Right ventricle myocardium inferior (tissue), 1 donor: ENCODE measurements around the gene REV1. TPM values are rescaled to one million over a fixed set of nuclear protein-coding genes. Genes with fewer than 3 reads are reported as not detected.
"Not testable (repeated sequence)": the region's sequence is repeated elsewhere in the genome, so short reads cannot be mapped to it uniquely, and the experiment has no call there.

Experiments used
- ATAC-seq: fragments of 200-7000 bp; cut with Tn5 transposase; one replicate; pipeline ENCODE4 v1.9.1; 2020; ENCODE audit warnings: mild to moderate bottlenecking, moderate library complexity
- DNase-seq: peaks from one replicate; pipeline ENCODE4 v3.0.0; 2021; ENCODE audit errors: missing footprints
- intact Hi-C: fragments of 100-400 bp; cut with DNase I; formaldehyde crosslinking; loops from one replicate; pipeline ENCODE4 v1.11.0; 2022
- total RNA-seq: library from RNA; stranded (reverse); fragmentation: NEBNext Ultra II Directional; extraction: Animal tissue kit (Norgen Biotek cat#: 25700); gene quantifications from one replicate; pipeline ENCODE4 v1.2.1, GENCODE V29; 2021
- donor health status: DM: no; HTN: yes; CAD: no; lungs with severe emphysema.

Gene REV1
- total RNA-seq, 1 donor from 2014 or later = 49.8 TPM

DNA sequence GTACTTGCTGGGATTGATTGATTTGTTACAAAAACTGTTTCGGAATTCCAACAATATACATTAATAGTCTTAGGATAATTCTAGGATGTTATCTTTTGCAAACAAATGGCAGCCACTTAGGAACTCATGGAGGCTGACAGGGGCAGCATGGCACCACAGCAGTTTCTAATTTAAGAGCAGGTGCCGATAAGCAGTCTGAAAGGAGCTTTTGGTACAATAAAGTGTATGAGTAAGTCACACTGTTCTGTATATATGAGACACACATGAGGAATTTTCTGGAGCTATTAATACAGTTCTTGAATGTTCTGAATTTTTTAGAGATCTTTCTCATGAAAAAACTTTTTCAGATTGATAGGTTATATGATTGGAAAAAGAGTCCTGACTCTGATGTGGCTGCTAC lies 100.4 kb downstream of the REV1 start:
- ATAC-seq (peak; percentile 69), DNase-seq (no peak)
- intact Hi-C loops = no loop called here

DNA sequence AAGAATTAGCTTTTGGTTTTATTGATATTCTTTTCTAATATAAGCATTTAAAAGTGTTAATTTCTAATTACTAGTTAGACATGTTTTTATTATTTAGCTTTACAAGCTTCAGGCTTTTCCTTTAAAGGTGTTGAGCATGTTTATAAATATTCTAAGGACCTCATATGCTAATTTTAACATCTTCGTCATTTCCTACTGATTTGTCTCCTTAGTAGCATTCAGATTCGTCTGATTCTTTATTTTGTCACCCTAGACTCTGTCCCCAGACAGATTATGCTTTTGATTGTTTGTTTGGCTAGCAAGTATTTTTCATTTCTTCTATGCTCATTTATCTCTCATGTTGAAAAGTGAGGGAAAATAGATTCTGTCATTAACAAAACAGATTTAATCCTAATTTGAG lies 100.9 kb downstream of the REV1 start:
- ATAC-seq (no peak), DNase-seq (no peak)
- intact Hi-C loops = no loop called here

GRCh38 chr2:99386011-99386410 lies 103.8 kb downstream of the REV1 start:
- ATAC-seq (no peak), DNase-seq (no peak)
- intact Hi-C loops = no loop called here

GRCh38 chr2:99382143-99382542 lies 107.7 kb downstream of the REV1 start:
- DNase-seq = no peak
- intact Hi-C loops = no loop called here
- ATAC-seq = no peak

- DNase-seq (no peak), ATAC-seq (no peak)
- intact Hi-C loops = no loop called here
These were observed 109.3 kb downstream of the REV1 start for GRCh38 chr2:99380376-99381010.

GRCh38 chr2:99377879-99378278 lies 111.9 kb downstream of the REV1 start:
- no peak for DNase-seq
- intact Hi-C loops = no loop called here
- no peak for ATAC-seq

DNA sequence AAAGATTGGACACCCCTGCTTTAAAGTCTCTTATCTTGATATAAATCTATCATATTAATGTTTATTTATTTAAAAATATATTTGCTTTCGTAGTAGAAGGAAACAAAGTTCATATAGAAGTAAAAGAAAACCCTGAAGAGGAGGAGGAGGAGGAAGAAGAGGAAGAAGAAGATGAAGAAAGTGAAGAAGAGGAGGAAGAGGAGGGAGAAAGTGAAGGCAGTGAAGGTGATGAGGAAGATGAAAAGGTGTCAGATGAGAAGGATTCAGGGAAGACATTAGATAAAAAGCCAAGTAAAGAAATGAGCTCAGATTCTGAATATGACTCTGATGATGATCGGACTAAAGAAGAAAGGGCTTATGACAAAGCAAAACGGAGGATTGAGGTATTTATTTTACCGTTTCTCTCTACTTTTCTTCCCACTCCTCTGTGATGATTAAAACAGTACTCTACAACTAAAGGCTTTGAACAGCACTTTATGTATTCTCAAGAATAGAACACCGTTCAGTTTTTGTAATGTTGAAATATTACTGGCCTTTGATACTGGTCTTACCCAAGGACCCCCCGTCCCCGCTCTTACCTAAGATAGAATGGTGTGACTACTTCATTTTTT lies 113.5 kb downstream of the REV1 start:
- DNase-seq (no peak), ATAC-seq (no peak)
- intact Hi-C loops = no loop called here

DNA sequence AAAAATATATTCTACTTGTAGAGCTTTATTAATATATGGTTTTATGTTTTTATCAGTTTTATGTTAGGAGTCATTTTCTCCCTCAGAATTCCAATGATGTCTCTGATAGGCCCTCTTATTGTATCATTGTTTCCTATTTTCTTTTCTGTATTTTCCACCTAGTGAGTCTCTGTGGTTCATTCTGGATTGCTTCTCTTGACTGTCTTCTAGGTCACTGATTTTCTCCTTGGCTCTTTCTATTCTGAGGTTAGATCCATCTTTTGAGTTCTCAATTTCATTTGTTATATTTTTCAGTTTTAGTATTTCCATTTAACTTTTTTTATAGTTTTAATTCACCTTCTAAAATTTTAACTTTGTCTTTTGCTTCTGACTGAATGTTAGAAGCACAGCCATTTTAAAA lies 115.1 kb downstream of the REV1 start:
- no peak for ATAC-seq
- intact Hi-C loops = no loop called here

GRCh38 chr2:99373144-99373543 lies 116.7 kb downstream of the REV1 start:
- ATAC-seq (no peak), DNase-seq (no peak)
- intact Hi-C loops = no loop called here

More for the DNA sequence above, 115.1 kb downstream of the REV1 start:
- no peak for DNase-seq

DNA sequence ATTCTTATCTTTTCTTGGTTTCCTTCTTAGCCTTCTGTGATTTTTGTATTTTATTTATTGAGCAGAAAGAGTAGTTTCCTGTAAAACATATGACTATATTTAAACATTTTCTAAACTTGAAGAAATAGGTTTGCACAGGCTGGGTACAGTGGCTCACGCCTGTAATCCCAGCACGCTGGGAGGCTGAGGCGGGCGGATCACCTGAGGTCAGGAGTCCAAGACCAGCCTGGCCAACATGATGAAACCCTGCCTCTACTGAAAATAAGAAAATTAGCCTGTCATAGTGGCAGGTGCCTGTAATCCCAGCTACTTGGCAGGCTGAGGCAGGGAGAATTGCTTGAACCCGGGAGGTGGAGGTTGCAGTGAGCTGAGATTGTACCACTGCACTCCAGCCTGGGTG lies 121.0 kb downstream of the REV1 start:
- ATAC-seq = not testable (repeated sequence)

GRCh38 chr2:99365661-99366060 lies 124.2 kb downstream of the REV1 start:
- no peak for ATAC-seq
- no peak for DNase-seq
- intact Hi-C loops = no loop called here

More for the DNA sequence above, 121.0 kb downstream of the REV1 start:
- DNase-seq, intact Hi-C loops: not testable (repeated sequence)

GRCh38 chr2:99356853-99357252 lies 133.0 kb downstream of the REV1 start:
- no peak for DNase-seq
- intact Hi-C loops = no loop called here
- no peak for ATAC-seq

DNA sequence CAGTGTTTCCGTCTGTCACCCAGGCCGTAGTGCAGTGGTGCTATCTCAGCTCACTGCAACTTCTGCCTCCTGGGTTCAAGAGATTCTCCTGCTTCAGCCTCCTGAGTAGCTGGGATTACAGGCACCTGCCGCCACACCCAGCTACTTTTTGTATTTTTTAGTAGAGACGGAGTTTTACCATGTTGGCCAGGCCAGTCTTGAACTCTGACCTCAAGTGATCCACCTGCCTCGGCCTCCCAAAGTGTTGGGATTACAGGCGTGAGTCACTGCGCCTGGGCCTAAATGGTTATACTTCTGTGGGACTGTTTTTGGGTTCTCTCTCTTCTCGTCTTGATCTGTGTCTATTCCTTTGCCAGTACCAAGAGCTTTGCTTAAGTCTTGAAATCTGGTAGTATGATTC lies 135.0 kb downstream of the REV1 start:
- ATAC-seq, DNase-seq, intact Hi-C loops: not testable (repeated sequence)

DNA sequence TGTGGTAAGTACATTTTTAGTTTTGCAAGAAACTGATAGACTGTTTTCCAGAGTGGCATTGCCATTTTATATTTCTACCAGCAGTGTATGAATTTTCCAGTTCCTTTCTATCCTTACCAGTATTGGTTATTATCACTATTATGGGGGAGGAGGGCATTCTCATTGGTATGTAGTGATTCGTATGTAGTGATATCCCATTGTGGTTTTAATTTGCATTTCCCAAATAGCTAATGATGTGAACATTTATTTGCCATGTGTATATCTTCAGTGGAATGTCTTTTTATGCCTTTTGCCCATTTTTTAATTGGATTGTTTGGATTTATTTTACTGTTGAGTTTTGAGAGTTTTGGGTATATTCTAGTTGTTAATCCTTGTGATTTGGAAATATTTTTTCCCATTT lies 135.7 kb downstream of the REV1 start:
- ATAC-seq (no peak), DNase-seq (no peak)
- intact Hi-C loops = no loop called here

Other genes starting within 250 kb of the REV1 start
- not detected for gene LYG2, start 234.4 kb downstream of the REV1 start, total RNA-seq
- gene LYG1, start 188.8 kb downstream of the REV1 start, total RNA-seq = 0.57 TPM
- gene TXNDC9, start 153.7 kb downstream of the REV1 start, total RNA-seq = 19.8 TPM
- gene EIF5B, start 152.6 kb downstream of the REV1 start, total RNA-seq = 90.8 TPM